K562 (cell line): ENCODE measurements around the gene PCYT1A. TPM values are rescaled to one million over a fixed set of nuclear protein-coding genes. Genes with fewer than 3 reads are reported as not detected.
A peak's percentile ranks its signal among the peaks of the same experiment; 100 is the strongest.

Source experiments
- ATAC-seq: fragments of 200-7000 bp; cut with Tn5 transposase; 3 replicates; pipeline ENCODE4 v1.9.1; 2020; ENCODE audit warnings: moderate library complexity
- BruUV-seq: library from RNA; stranded (reverse); fragments of 400-500 nt; replicated peaks from 2 replicates; lab custom pipeline; 2021; lab: Mats Ljungman, UMichigan
- CTCF ChIA-PET: fragments of 300-600 bp; formaldehyde crosslinking; extraction: SDS; loops from one replicate; lab custom pipeline; 2021; ENCODE audit warnings: low intra/inter-chr PET ratio; lab: Yijun Ruan, JAX
- POLR2A ChIA-PET: fragments of 300-600, 350-650 bp; sonication (Branson Sonifier 250); formaldehyde crosslinking; extraction: SDS; loops from one replicate; lab custom pipeline; 2021; ENCODE audit warnings: antibody characterized with exemption, inconsistent platforms; lab: Yijun Ruan, JAX
- DNase-seq, 4 experiments: peaks; one replicate each; pipeline versions ENCODE4 v3.0.0 to v3.0.0-alpha.2; 2011 to 2018; ENCODE audit warnings: low spot score in 3 of 4, mixed read lengths in 3 of 4; ENCODE audit errors: extremely low read depth in 1 of 4
- FAIRE-seq: peaks from 2 replicates; lab custom pipeline; 2011; peaks lifted over from hg19 to GRCh38; lab: Jason Lieb, UNC
- H2AFZ ChIP-seq: 2 replicates; pipeline ENCODE4 v1.6.0; 2011; ENCODE audit warnings: low read depth, low read length, control low read depth, inconsistent platforms
- H3K27ac ChIP-seq: fragments of 200-600 bp; 3 replicates; pipeline ENCODE4 v1.8.0; 2011; ENCODE audit warnings: low read depth, mild to moderate bottlenecking, control low read depth, inconsistent platforms, low read length, moderate library complexity, mixed read lengths; ENCODE audit errors: extremely low read depth
- H3K27me3 ChIP-seq, 2 experiments: fragments of 300-600 bp in 1 of 2; 2 replicates in 1 of 2; 3 replicates in 1 of 2; pipeline versions ENCODE4 v1.6.0 to v1.8.0; 2011; ENCODE audit warnings: inconsistent platforms in 2 of 2, low read length in 2 of 2, mild to moderate bottlenecking in 1 of 2, mixed read lengths in 1 of 2, moderate library complexity in 1 of 2; ENCODE audit not compliant: control insufficient read depth in 2 of 2, insufficient read depth in 2 of 2
- H3K36me3 ChIP-seq: fragments of 300-600 bp; 3 replicates; pipeline ENCODE4 v1.8.0; 2011; ENCODE audit warnings: mild to moderate bottlenecking, low read length, inconsistent platforms; ENCODE audit not compliant: control insufficient read depth, insufficient read depth
- H3K4me1 ChIP-seq, 2 experiments: fragments of 200-600 bp in 1 of 2; replicated peaks in 1 of 2; 2 replicates in 1 of 2; 3 replicates in 1 of 2; pipeline versions ENCODE4 v1.5.1 to v1.8.0; 2011; ENCODE audit warnings: inconsistent platforms in 2 of 2, low read length in 2 of 2, mild to moderate bottlenecking in 1 of 2, mixed read lengths in 1 of 2, moderate library complexity in 1 of 2; ENCODE audit not compliant: control insufficient read depth in 2 of 2, insufficient read depth in 2 of 2
- H3K4me2 ChIP-seq: 2 replicates; pipeline ENCODE4 v1.6.1; 2011; ENCODE audit warnings: low read length, control low read depth, inconsistent platforms, mixed read lengths; ENCODE audit not compliant: insufficient read depth
- H3K4me3 ChIP-seq: fragments of 200-600 bp; sonication (generic), shearing (Covaris generic); 2 replicates; pipeline ENCODE4 v1.5.1; 2016; ENCODE audit warnings: control low read depth, inconsistent platforms
- H3K79me2 ChIP-seq: fragments of 200-600 bp; 3 replicates; pipeline ENCODE4 v1.8.0; 2011; ENCODE audit warnings: low read length, inconsistent platforms; ENCODE audit not compliant: control insufficient read depth, insufficient read depth
- H3K9ac ChIP-seq, 2 experiments: 2 replicates each; pipeline versions ENCODE4 v1.6.0 to v1.6.1; 2011; ENCODE audit warnings: low read depth in 2 of 2, low read length in 2 of 2, control low read depth in 1 of 2, inconsistent platforms in 1 of 2, mild to moderate bottlenecking in 1 of 2, mixed read lengths in 1 of 2; ENCODE audit not compliant: insufficient read depth in 1 of 2
- H3K9me1 ChIP-seq: one replicate; pipeline ENCODE4 v1.6.0; 2011; ENCODE audit warnings: inconsistent platforms, mild to moderate bottlenecking, low read length, moderate library complexity; ENCODE audit not compliant: control insufficient read depth, insufficient read depth
- H3K9me3 ChIP-seq: replicated peaks from 2 replicates; pipeline ENCODE4 v1.5.1; 2011; ENCODE audit warnings: low read depth, low read length, inconsistent platforms; ENCODE audit not compliant: control insufficient read depth, insufficient read depth
- H4K20me1 ChIP-seq: replicated peaks from 2 replicates; pipeline ENCODE4 v1.6.1; 2011; ENCODE audit warnings: low read length, inconsistent platforms, mixed read lengths; ENCODE audit not compliant: control insufficient read depth, insufficient read depth
- ARID1B ChIP-seq: fragments of 450-650 bp; IDR thresholded peaks from 2 replicates; pipeline ENCODE4 v1.6.1; 2016; ENCODE audit warnings: antibody characterized with exemption, mild to moderate bottlenecking, inconsistent platforms
- ELK1 ChIP-seq: sonication (generic); formaldehyde crosslinking; IDR thresholded peaks from 2 replicates; pipeline ENCODE4 v1.8.1; 2022; ENCODE audit warnings: missing genetic modification reagents
- FOXA3 ChIP-seq, 2 experiments: fragments of 450-650 bp in 1 of 2; sonication (generic) in 1 of 2; formaldehyde crosslinking; IDR thresholded peaks in 1 of 2; conservative IDR thresholded peaks in 1 of 2; 2 replicates each; pipeline versions ENCODE4 v1.4.0 to v1.8.0; 2020 to 2022; ENCODE audit warnings: mild to moderate bottlenecking in 2 of 2, missing genetic modification reagents in 1 of 2
- STAG1 ChIP-seq: sonication (generic); formaldehyde crosslinking; IDR thresholded peaks from 2 replicates; pipeline ENCODE4 v1.5.0; 2020; ENCODE audit warnings: missing genetic modification reagents, borderline replicate concordance
- ZBTB7A ChIP-seq: IDR thresholded peaks from 2 replicates; pipeline ENCODE4 v1.6.1; 2011; ENCODE audit warnings: low read depth, mild to moderate bottlenecking, low read length, moderate library complexity, borderline replicate concordance; ENCODE audit not compliant: control insufficient read depth
- ZNF146 ChIP-seq: IDR thresholded peaks from one replicate; pipeline ENCODE4 v1.6.1; 2018; ENCODE audit warnings: missing compliant biosample characterization; ENCODE audit not compliant: unreplicated experiment
- ZNF436 ChIP-seq: fragments of 250-450, 450-650 bp; sonication (Bioruptor Pico); formaldehyde crosslinking; IDR thresholded peaks from 2 replicates; pipeline ENCODE4 v1.7.0; 2020; ENCODE audit warnings: mild to moderate bottlenecking
- whole genome bisulfite sequencing: fragments of 100-300 bp; shearing (Covaris generic); methylation state at CpG from one replicate; pipeline ENCODE4 v1.1.6; 2016; ENCODE audit warnings: low coverage, mixed read lengths; ENCODE audit not compliant: insufficient coverage; ENCODE audit errors: missing lambda C conversion rate; 5-methylcytosine and 5-hydroxymethylcytosine counted together
- in situ Hi-C: fragments of 300-500 bp; cut with MboI; formaldehyde crosslinking; loops from 4 replicates; pipeline ENCODE4 v1.15.0; 2018; ENCODE audit warnings: inconsistent platforms, mixed read lengths
- intact Hi-C: fragments of 100-400 bp; cut with micrococcal nuclease; formaldehyde crosslinking; loops from 2 replicates; pipeline ENCODE4 v1.14.2; 2022
- polyA plus RNA-seq, 8 experiments: library from polyadenylated mRNA; depleted of rRNA in 4 of 8; stranded (reverse) in 5 of 8; unstranded in 3 of 8; fragments of >200 nt; fragmentation: Nextera tagmentation in 2 of 8; fragmentation: Illumina TruSeq in 1 of 8; extraction: Ambion mirVana in 2 of 8; extraction: Trizol in 1 of 8; gene quantifications; 2 replicates each; pipeline versions ENCODE4 v1.2.1 to v1.2.3, GENCODE V29; 2011 to 2014; ENCODE audit warnings: inconsistent platforms in 1 of 8, missing spikeins in 1 of 8
- total RNA-seq, 7 experiments: library from RNA; depleted of rRNA in 6 of 7; stranded (reverse); fragments of >200 nt in 6 of 7; fragmentation: Illumina TruSeq in 2 of 7; extraction: Trizol in 2 of 7; gene quantifications; 2 replicates each; pipeline versions ENCODE4 v1.2.1 to v1.2.3, GENCODE V29; 2011 to 2021; ENCODE audit warnings: low replicate concordance in 1 of 7

Gene PCYT1A
- total and polyA plus RNA-seq, 9 of the 15 experiments (the other 6 are each of a cell fraction or from before 2014, with no cell fraction given): 13.4 to 62.8 (median 49.4) TPM

- peaks cover 36% of the 10 kb centered on the region for H3K36me3 ChIP-seq
- no peak for TF ChIP-seq FOXA3 (CRISPR knock-in tag; conservative IDR thresholded peaks at IDR 0.05 in 1 of 2, IDR thresholded peaks at IDR 0.05 in 1 of 2)
- TF ChIP-seq ELK1 (CRISPR knock-in tag): no peak
- TF ChIP-seq ZBTB7A: no peak
- peak; percentile 78 for TF ChIP-seq ZNF146
- no peak for TF ChIP-seq ZNF436 (CRISPR knock-in tag)
- no peak for TF ChIP-seq ARID1B
- no peak for TF ChIP-seq STAG1 (CRISPR knock-in tag)
- no peak for DNase-seq
- intact Hi-C loops: no loop called here
- no peak overlapping the region for H2AFZ ChIP-seq
- CTCF ChIA-PET: no interaction called here
- in situ Hi-C loops: no loop called here
- H3K9me1 ChIP-seq: no peaks in the 10 kb centered on the region
- no peak overlapping the region for H3K9ac ChIP-seq
- H3K27me3 ChIP-seq: no peaks in the 10 kb centered on the region
- H3K9me3 ChIP-seq: no peaks in the 10 kb centered on the region
- no peaks in the 10 kb centered on the region for H3K4me1 ChIP-seq
- no peak overlapping the region for H3K4me2 ChIP-seq
- no peak overlapping the region for H3K4me3 ChIP-seq
- BruUV-seq: no TSS peak
- peaks cover 9% of the 10 kb centered on the region for H3K79me2 ChIP-seq
- ATAC-seq: no peak
- no peaks in the 10 kb centered on the region for H4K20me1 ChIP-seq
- no peak overlapping the region for H3K27ac ChIP-seq
- 93% methylated on average over 4 of the region's 4 CpGs for WGBS
- FAIRE-seq: peak; percentile 63
- POLR2A ChIA-PET: interaction anchor here (0.6 to 1.2 kb wide), 2 partner anchors 8 to 20 kb away, joined by 3 read pairs; no protein-coding TSS in a partner anchor
These were observed 26.7 kb downstream of the PCYT1A start for GRCh38 chr3:196260784-196261183.
